PC-9 (cell line): ENCODE data around the gene CEP135.
"Not testable (repeated sequence)": the region's sequence is repeated elsewhere in the genome, so short reads cannot be mapped to it uniquely, and the experiment has no call there.

Experiments
- CTCF ChIP-seq: fragments of 200-600 bp; sonication (generic); conservative IDR thresholded peaks from 2 replicates; pipeline ENCODE4 v1.6.1; 2017; ENCODE audit warnings: mixed run types, antibody characterized with exemption, mild to moderate bottlenecking, moderate library complexity
- EZH2 ChIP-seq: fragments of 200-600 bp; sonication (generic); IDR thresholded peaks from 2 replicates; pipeline ENCODE4 v1.8.0; 2017; ENCODE audit warnings: antibody characterized with exemption, low read depth

GRCh38 chr4:55935907-55936306 is 12.8 kb upstream of the CEP135 start:
- TF ChIP-seq CTCF, EZH2: not testable (repeated sequence)
